ENCODE results near the gene ADGRD2.

The ADGRD2 gene

DNA sequence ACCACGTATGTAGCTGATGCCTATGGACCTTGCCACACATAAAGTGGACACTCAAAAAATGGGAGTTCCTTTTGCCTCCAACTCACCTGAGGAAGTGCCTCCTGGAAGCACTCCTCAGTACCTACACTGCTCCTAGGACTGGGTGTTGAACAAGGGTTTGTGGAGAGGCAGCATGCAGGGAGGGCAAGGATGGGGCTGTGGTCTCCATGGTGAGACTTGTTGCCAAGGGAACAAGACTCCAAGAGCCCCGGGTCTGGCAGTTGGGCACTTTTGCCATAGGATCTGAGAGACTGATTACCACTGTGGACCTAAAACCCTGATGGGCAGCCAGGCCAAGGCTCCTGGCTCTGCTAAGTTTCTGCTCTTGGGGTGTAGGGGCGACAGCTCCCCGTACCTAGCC lies 63.9 kb downstream of the ADGRD2 start:
- no peak for DNase-seq

DNA sequence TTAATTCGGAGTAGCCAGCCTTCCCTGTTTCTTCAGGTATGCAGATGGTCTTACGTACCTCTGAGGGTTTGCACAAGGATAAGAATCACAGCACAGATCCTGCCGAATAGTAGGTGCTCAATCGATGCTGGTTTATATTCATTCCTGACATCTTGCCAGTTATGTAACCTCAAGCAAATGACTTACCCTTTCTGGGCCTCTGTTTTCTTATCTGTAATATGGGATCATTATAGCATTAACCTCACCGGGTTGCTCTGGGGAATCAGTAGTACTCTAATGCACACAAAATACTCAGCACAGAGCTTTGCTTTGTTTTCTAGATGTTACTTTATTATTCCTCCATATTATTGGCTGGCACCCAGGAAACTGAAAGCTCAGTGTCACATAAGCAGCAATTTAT lies 64.6 kb downstream of the ADGRD2 start:
- DNase-seq, result no peak

DNA sequence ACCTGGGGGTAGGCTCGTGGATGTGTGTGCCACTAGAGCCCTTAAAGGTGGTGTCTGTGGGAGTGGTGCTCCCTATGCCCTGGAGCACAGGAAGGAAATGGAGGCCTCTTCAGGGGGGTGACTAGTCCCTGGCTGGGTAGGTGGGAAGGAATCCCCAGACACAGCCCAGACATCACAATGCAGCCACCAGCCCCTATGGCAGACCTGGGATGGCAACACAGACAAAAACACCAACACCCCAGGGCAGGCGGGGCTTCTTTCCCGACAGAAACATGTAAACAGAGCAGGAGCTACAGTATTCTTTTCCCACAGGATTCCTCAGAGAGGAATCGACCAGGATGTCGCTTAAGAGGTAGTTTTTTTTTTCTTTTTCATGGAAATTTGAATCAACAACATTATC lies 67.3 kb downstream of the ADGRD2 start:
- no peak for DNase-seq

GRCh38 chr9:124518116-124518515 lies 67.9 kb downstream of the ADGRD2 start:
- DNase-seq, result no peak

- no peak for DNase-seq
Observed at GRCh38 chr9:124520206-124520596, 70.0 kb downstream of the ADGRD2 start.

DNA sequence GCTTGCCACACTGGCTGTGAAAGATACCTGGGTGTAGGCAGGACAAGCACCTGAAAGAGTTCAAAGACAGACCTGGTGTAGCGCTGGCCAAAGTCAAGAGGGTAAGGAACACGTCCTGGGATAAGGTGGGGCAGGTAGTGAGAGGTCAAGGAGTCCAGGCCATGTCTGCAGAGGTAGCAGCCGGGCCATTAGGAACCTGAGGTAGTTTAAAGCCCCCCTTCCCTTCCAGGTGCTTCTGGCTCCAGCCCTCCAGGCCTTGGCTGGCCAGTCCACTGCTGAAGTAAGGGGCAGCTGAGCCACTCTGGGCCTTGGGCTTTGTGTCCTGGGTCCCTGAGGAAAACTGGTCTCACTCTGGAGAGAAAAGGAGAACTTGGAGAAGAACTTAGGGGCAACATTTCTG lies 70.9 kb downstream of the ADGRD2 start:
- DNase-seq, result no peak

DNA sequence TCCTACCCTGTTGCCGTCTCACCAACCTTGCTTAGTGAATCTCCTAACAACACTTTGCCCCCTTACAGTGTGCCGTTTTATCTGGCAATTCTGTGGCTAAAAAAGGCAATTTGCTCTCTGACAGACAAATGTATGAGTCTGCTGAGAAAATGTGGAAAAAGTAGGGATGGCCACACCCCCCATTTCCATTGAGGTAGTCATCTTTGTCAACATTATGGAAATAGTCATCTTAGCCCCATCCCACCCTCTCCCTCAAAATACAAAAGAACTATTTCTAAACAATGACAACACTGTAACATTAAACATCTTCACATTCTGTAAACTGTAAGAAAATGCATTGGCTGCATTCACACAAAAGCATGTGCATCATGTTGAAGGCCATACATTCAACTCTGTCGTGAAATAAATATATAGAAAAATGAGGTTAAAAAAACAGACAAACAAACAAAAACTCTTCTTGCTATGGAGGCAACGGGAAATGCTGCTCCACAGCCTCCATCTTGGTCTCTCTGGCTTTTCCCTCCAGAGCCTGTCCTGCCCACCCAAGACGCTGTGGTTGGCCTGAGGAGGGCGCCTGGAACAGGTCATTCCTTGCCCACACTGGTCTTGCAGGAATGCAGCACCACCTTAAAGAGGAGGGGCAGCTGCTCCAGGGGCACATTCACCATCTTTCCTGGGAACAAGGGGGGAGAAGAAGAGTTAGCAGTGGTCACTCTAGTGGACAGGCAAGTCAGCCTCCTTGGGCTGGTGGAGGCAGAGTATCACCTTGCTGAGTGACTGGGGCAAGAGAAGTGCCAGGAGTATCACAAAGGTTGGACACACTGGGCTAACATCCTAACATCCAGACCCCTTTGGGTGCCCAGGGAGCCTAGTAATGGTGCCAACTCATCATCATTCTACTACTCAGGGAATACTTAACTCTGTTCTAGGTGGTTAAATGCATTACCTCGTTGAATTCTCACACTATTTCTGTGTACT lies 72.2 kb downstream of the ADGRD2 start:
- DNase-seq, result no peak

DNA sequence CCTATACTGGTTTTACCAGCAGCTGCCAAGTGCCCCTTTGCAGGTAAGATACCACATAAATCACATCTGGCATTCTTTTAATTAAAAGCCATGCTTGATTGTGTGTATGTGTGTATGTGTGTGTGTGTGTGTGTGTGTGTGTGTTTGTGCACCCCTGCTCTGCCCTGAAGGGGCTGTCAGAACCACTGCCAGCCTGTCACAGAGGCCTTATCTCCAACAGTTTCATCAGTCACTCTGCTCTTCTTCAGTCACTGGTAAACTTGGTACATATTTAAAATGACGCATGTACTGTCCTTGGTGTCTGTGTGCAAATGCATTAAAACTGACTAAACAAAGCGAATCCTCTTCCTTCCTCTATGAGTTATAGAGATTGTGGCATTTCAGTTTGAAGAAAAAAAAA lies 75.9 kb downstream of the ADGRD2 start:
- DNase-seq, result no peak

GRCh38 chr9:124527781-124528180 lies 77.5 kb downstream of the ADGRD2 start:
- no peak for DNase-seq

Data from SHP77 treated with DMSO at 0.1 percent for 48 hours (cell line).